Activated CD8-positive, alpha-beta memory T cell treated with anti-CD3 and anti-CD28 coated beads, Interleukin-2, amount 50 U/mL, for 1 hour (primary cell): ENCODE results near the gene ACIN1.

Source experiments
- DNase-seq: peaks from one replicate; pipeline ENCODE4 v3.0.0-alpha.2; 2020; ENCODE audit errors: extremely low read depth

The ACIN1 gene

DNA sequence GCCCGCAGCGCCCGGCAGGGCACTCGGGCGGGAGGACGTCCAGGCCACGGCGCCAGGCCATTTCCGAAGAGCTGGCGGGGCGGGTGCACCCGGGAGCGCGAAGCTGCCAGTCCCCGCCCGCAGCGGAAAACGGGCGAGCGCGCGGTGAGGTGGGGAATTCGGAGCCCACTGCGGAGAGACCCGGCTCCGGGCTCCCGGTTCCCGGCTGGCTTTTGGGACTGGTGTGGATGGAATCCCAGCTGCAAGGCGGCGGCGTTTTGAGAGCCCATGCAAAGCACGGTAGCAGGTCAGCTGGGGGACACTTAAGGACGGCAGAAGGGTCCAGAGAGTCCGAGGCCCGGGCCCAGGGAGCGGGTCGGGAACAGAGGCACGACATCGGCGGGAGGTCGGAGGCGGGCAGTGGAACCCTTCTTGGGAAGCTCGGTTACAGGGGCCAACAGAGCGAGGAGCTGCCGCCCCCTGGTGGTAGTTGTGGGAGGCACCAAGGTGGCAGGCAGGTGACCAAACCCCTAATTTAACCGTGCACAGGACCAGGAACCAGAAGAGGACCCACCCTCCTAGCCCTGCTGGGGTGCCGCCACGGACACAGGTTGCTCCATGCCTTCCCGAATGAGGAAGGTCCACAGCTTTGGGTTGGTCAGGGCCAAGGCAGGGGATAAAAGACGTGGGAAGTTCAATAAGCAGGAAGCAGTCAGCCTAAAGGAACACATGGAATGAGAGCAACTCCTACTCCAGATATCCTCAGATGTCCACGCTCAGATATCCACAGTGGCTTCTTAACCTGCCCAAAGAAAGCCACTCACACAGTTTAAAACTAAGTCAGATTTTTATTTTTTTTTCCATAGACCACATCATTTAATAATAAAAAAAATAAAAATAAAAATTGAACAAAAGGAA is 36.9 kb downstream of the ACIN1 start:
- DNase-seq, result peak; percentile 50

DNA sequence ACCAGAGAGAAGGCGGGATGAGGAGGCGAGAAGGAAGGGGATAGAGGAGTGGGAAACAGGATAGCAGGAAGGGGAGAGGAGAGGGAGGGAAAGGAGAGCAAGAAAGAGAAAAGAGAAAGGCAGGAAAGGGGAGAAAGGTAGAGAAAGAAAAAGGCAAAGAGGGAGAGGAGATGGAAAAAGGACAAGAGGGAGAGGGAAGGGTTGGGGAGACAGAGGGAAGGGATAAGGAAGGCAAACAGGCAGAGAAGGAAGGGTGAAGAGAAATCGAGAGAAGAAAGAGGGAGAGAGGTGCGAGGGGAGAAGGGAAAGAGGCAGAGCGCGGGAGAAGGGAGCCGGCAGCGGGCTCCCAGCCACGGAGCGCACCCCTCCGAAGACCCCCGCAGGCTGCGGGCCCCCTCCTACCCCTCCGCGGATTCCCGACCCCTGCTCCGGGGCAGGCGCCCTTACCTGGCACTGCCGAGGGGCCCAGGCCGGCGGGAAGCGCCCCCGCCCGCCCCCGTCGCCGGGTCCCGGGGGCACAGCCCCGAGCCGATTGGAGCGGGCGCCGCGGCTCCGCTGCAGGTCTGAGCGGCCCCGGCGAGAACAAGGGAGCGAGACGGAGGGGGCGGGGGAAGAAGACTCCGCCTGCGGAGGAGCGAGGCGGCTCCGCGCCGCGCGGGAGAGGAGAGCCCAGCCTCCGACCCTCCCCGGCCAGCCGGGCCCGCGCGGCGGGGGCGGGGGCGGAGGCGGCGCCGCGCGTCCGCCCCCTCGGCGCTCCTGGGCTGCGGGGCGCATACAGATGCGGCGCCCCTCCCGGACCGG is 37.8 kb downstream of the ACIN1 start, which contains the start of gene CDH24:
Gene CDH24 (minus strand): TSS at position 565 of the 801 bp plus-strand sequence. CDS start 1,787 bp downstream, outside the sequence.
- DNase-seq, result no peak

DNA sequence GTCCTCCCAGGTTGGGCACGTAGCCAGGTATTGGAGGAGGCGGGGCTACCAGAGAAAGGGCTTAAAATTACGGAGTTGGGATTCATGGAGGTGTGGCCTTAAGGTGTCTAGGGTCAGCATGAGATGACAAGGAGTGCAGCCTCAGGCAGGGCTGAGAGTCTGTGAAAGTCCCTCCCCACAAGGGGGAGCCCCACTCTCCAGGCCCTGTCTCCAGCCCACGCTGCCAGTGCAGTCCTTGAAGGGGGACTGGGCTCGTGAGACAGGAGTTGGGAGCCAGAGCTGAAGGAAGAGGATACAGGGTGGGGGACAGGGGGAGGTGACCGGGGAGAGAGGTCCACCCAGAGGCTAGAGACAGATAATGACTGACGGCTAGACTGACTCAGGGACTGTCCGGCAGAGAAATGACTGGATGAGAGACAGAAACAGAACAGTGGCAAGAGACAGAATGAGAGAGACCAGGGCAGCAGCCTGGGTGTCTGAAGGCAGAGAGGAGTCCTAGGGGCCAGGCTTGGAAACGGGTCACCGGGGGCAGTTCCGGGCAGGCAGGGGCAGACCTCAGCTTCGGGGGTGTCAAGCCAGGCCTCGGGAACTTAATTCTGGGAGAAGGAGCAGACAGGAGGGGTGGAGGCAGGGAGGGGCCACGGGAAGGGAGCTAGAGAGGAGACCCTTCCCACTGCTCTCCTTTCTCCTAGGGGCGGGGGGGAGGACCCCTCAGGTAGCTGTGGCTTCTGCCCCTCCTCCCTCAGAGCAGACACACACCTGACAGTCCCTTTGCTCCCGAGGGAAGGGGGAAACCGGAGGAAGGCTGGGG is 38.6 kb downstream of the ACIN1 start:
- no peak for DNase-seq

DNA sequence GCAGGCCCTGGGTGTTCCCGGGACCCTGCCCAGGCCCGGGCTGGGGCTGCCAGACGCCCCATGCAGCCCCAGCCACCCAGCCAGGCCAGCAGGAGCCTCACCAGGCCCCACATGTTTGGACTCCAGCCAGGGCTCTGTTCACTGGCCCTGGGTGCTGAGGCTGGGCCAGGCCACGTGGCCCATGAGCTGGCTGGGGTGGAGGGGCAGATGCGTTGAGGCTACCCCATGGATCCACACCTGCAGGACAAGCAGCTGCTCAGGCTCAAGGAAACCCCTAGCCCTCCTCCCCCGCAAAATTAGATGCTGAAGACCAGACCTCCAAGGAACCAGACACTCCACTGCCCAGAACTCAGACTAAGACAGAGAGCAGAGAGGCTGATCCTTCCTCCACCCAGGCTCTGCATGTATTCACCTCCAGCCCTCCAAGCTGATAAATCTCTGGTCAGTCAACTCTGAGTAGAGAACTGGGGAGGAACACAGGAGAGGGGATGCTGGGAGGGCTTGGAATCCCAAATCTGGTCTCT is 39.3 kb downstream of the ACIN1 start:
- DNase-seq, result no peak

GRCh38 chr14:23055147-23055550 is 39.8 kb downstream of the ACIN1 start:
- no peak for DNase-seq

GRCh38 chr14:23054000-23054811 is 40.7 kb downstream of the ACIN1 start:
- no peak for DNase-seq

GRCh38 chr14:23053426-23053825 is 41.5 kb downstream of the ACIN1 start:
- DNase-seq, result no peak

DNA sequence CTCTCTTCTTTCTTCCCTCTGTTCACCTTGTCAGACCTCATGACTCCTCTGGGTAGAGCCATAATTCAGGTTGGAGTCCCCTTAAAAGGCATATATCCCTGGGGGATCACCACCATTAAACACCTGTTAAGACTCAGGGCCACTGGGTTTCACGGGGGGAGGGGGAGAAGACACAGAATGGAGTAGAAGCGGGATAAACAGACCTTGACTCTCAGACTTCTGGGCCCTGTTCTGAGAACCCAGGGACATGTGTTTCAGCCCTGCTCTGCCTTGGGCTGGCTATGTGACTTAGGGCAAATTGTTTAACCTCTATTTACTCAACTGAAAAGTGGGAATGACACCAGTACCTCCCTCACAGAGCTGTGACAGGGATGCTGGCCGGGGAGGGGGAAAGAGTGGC is 42.3 kb downstream of the ACIN1 start:
- DNase-seq, result no peak

DNA sequence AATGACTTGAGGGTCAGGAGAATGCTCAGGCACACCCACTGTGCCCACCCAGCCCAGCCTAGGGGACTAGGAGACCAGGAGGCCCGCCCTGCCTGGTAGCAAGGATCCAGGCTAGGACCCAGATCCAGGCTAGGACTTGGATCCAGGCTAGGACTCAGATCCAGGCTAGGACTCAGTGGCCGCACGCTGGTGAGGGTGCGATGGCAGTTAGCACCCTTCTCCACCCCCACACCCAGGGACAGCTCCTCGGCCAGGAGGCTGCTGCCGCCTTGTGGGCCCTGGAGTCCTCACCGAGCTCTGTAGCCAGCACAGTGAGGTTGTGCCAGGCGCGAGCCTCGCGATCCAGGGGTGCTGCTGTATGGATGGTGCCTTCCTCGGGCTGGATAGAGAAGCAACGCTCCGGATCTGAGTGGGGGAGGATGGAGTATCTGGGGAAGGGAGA is 42.7 kb downstream of the ACIN1 start:
- no peak for DNase-seq

- DNase-seq, result no peak
These were observed 43.5 kb downstream of the ACIN1 start for GRCh38 chr14:23051141-23052057.

- no peak for DNase-seq
These were observed 45.9 kb downstream of the ACIN1 start for GRCh38 chr14:23049011-23049410.

- DNase-seq, result no peak
These were observed 46.9 kb downstream of the ACIN1 start for GRCh38 chr14:23047751-23048693.

DNA sequence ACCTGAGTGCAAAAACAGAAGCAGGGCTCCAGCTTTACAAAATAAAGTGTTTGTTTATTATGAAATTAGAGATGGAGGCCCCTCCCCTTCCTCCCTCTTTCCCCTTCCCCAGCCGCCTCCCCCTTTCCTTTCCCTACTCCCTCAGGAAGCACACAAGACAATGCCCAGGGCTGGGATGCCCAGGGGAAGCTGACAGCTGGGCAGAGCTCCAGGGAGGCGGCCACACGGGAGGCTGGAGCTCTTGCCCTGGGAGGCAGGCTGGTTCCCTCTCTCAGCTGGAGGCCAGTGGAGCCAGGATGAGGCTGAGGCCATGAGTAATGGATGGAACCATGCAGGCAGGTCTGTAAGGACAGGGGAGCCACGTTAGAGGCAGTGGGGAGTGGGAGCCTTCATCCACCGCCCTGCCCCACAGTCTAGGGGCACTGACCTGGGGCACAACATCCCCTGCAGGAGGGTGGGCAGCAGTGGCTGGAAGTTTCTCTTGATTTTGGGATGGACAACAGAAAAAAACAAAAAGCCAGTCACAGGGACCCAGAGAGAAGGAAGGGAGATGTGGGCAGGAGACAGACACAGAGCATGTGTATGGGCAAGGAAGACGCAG is 47.8 kb downstream of the ACIN1 start:
- DNase-seq, result no peak

DNA sequence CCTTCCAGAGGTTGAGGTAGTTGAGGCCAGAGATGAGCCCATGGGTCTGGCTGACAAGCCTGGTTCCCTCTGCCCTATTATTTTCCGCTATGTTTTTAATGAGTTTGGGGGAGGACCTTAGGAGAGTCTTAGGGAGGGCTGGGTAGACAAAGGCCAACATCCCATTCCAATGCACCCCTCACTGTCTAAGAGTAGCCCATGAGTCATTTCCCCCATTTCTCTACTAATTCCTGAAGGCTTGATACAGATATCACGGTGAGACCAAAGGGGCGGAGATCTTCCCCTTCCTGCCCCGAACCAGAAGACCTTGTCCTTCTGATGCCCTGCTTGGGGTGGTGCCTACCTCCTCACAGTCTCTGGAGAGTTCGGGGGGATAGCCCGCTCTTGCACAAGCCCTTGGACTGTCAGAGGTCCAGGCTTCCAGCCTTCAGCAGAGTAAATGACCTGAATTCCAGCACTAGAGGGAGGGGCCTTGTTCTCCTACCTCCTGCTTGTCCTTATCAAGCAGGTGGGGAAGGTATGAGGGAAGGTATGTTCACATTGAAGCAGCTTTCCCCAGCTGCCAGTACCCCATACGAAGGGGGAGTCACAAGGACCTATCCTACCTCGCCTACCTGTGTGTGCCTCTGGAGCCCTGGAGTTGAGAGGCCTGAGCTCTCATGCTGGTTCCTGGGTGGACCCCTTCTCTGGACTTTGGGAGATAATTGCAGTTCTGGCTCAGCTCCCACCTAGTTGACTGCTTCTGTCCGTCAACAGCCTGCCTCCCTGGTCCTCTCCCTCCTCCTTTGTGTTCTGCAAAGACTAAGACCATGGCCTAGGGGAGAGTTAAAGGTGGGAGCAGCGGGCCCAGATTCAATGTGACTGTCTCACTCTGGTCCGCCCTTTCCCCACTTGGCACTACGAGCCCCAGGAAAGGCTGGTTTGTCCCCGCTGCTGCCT is 49.2 kb downstream of the ACIN1 start:
- no peak for DNase-seq

GRCh38 chr14:23044840-23045239 is 50.1 kb downstream of the ACIN1 start:
- DNase-seq, result no peak

DNA sequence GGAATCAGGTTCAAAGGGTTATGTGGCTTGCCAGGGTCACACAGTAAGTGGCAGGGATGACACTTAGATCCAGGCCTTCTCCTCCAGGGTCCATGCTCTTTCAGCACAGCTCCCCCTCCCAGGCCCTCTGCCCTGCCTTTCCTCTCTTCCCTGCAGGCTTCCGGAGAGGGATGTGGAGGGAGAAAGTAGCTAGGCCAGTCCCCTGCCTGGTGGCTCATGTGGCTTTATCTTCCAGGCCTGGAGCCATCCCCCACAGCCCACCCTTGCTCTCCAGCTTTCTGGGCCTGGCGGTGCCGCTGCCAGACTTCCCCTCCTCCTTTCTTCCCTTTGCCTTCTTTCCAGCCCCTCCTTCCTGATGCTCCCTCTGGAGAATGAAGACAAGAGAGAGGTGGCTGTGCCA is 51.2 kb downstream of the ACIN1 start:
- no peak for DNase-seq

DNA sequence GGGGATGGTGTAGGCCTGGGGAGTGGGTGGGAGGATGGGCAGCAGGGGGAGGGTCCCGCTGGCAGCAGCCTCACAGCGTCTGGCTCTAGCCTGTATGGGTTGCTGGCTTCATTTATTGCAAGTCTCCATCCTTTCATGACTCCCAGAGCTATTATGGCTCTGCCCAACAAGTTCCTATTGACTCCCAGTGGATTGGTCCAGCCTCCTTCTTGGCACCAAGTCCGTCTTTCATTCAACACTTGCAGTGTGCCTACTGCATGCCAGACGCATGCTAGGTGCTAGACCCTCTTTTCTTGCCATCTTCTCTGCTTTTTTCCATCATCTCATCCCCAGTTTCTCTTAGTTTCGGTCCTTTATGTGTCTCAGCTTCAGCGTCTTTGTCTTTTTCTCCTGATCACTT is 51.8 kb downstream of the ACIN1 start:
- no peak for DNase-seq
